A673 (cell line): ENCODE results near the gene ICAM3.

Source experiments
- EZH2 ChIP-seq: fragments of 200-600 bp; sonication (generic); IDR thresholded peaks from 2 replicates; pipeline ENCODE4 v1.6.1; 2017; ENCODE audit warnings: borderline replicate concordance, low read depth, mild to moderate bottlenecking, mixed read lengths, antibody characterized with exemption, low read length; ENCODE audit not compliant: poor library complexity, severe bottlenecking
- TF ChIP-seq, protein P1 (sequence below): fragments of 300-800, 200-600 bp; sonication (generic); conservative IDR thresholded peaks from 2 replicates; pipeline ENCODE4 v1.5.1; 2017; ENCODE audit warnings: low read depth, mild to moderate bottlenecking, antibody characterized with exemption, low read length, moderate library complexity, mixed read lengths

DNA sequence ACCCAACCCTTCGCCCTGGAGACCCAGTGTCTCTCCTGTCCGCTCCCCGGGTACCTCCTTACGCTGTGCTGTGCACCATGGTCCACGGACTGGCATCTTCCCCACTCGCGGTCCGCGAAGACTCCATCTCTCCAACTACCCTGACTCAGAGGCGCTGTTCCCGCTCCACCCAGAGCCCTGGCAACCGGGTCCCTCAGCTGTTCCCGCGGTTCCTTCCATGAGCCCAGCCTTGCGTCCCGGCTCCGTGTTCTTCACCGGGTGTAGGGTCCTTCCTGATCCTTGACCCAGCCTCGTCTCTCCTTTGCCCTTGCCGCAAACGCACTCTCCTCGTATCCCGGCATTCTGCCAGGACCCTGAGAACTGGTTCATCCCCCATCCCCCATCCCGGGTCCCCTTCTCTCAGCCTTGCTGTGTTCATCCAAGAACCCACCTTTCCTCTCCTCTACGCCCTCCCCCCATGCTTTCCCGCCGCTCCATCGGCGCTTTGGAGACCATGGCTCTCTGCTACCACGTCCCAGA is 49.0 kb downstream of the ICAM3 start:
- TF ChIP-seq, protein P1, sequence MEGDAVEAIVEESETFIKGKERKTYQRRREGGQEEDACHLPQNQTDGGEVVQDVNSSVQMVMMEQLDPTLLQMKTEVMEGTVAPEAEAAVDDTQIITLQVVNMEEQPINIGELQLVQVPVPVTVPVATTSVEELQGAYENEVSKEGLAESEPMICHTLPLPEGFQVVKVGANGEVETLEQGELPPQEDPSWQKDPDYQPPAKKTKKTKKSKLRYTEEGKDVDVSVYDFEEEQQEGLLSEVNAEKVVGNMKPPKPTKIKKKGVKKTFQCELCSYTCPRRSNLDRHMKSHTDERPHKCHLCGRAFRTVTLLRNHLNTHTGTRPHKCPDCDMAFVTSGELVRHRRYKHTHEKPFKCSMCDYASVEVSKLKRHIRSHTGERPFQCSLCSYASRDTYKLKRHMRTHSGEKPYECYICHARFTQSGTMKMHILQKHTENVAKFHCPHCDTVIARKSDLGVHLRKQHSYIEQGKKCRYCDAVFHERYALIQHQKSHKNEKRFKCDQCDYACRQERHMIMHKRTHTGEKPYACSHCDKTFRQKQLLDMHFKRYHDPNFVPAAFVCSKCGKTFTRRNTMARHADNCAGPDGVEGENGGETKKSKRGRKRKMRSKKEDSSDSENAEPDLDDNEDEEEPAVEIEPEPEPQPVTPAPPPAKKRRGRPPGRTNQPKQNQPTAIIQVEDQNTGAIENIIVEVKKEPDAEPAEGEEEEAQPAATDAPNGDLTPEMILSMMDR, result no peak
- TF ChIP-seq EZH2, result no peak
